HG02852 (cell line): Measurements from ENCODE around the gene CAMTA1.
A peak's percentile ranks its signal among the peaks of the same experiment; 100 is the strongest.

Experiments used
- ATAC-seq: cut with Tn5 transposase; IDR thresholded peaks from one replicate; pipeline ENCODE4 v1.9.1; 2021; ENCODE audit warnings: mild to moderate bottlenecking, moderate library complexity; ENCODE audit not compliant: unreplicated experiment

Gene CAMTA1

DNA sequence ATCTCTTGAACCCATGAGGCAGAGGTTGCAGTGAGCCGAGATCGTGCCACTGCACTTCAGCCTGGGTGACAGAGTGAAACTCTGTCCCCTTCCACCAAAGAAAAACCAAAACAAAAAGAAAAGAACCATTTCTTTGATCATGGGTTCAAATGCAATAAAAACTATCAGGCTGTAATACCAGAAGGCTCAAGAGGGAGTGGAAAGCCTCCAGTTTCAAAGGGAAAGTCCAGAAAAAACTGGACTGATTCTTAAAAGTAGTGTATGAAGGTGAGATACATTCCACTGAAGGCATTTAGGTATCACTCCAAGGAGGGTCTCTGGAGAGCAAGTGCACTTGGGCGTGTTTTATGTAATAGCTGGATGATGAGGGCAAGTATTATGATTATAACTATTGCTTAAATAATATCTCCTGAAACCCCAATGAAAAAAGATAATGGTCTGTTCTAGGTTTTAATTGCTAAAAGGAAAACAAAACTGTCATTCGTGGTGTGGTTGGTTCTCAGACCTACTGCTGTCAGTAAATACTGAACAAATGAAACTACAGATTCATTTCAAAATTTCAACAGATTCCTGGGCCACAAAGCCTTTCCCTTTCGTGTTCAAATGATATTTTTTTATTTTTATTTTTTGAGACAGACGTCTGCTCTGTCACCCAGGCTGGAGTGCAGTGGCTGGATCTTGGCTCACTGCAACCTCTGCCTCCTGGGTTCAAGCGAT is 6.0 kb upstream of the CAMTA1 start:
- no peak for ATAC-seq

DNA sequence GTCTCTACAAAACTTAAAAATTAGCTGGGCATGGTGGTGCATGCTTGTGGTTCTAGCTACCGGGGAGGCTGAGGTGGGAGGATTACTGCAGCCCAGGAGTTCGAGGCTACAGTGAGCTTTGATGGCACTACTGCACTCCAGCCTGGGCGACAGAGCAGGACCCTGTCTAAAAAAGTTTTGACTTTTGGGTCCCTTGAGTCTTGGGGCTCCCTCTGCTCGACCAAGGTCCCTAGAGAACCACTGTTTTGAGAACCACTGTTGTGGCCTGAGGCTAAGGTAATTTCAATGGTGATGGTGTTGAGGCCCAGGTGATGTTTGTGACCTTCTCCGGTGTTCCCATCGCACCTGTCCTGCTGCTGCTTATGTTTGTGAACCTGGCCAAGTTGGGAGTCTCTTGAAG is 3.1 kb upstream of the CAMTA1 start:
- no peak for ATAC-seq

DNA sequence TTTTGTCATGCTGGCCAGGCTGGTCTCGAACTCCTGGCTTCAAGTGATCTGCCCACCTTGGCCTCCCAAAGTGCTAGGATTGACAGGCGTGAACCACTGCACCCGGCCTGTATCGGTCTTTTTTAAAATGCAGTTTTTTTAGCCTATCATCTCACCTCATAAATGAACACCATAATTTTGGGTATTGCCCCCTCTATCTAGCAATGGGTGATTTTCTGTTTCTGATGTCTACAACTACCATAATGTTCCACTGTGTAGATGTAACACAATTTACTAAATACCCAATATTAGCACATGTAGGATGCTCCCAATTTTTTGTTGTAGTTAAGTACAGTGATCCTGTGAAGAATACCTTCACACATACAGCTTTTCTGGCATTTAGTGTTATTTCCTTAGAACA is 2.0 kb upstream of the CAMTA1 start:
- ATAC-seq: no peak

DNA sequence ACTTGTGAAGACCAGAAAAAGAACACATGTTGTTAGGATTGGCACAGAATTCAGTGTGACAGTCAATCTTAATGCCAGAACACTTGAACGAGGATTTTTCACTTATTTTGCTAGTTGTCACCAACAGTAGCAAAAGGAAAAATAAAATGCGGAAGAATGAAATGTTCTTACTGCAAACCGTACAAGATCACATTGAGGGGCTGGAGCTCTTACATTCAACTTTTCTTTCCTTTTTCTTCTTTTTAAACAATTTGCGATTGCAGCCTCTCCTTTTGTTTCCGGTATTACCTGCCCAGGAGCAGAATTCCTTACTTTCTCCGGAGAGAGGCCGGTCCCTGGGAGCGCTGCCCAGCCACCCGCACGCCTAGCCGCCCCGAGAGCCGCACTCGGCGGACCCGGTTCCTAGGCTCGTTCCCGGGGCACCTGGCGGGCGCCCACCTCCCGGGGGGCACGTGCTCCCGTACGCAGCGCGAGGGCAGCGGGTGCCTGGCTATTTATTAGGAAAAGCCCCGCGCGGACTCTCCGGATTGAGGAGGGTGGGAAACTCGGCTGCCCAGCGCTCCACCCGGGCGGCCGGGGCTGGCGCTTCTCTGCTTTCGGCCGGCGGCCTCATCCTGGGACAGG is 1.2 kb upstream of the CAMTA1 start:
- no peak for ATAC-seq

DNA sequence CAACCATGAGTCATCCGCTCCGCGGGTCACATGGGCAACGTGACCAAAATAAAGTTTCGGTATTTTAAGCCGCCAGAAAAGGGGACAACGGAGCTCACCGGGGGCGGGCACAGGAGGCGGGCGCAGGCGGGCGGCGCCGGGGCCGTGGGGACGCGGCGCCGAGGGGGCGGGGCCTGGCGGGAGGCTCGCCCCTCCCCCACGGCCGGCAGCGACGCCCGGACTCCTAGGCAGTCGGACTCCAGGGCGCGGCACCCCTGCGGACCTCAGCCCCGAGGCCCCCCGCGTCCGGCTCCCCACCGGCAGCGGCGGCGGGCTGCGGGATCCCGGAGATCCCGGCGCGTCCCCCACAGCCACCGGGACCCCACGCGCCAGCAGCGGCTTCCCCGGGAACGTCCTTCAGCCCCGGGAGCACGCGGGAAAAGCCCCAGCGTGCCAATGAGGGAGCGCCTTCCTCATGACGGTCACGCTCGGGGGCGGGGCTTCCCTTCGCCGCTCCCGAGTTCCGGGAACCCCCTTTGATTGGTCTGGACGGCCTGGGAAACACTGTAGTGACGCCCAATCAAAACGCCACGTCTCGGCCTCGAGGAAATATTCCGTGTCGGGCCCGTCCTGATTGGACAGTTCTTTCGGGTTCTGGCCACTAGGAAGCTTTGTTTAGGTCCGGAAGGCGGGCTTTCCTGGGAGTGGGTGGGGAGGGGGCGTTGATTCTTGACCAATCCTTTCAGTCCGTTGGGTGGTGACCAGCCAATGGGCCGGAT is 515 bp upstream of the CAMTA1 start:
- ATAC-seq: peak; percentile 75

DNA sequence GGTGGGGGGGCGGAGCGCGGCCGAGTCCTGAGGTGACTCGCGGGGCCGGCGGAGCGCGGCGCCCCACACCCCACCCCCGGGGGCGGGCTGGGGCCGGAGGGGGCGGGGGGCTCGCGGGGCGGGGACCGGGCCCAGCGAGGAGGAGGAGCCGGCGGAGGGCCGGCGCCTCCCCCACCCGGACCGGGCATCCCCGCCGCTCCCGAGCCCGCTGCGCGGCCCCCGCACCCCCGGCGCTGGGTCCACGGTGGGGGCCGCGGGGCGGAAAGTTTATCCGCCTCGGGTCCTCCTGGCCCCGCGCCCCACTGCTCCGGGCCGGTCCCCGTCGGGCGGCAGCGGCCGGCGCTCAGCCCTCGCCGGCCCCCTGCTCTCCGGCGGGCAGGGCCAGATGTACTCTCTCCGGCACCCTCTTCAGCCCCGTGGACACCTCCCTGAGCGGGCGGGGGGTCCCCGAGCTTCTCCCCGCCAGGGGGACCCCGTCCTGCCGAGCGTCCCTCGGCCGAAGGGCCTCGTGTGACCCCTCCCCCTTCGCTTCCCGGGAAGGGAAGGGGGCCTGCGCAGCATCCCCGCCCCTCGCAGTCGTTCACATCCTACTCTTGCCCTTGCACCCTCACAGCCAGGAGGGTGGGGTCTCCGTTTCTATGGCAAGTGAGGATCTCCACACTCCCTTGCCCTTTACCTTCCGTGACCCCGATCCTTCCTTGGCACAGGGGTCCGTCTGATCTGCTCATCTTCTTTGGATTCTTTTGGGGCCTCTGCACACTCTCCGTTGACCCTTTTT is 663 bp downstream of the CAMTA1 start:
- no peak for ATAC-seq

DNA sequence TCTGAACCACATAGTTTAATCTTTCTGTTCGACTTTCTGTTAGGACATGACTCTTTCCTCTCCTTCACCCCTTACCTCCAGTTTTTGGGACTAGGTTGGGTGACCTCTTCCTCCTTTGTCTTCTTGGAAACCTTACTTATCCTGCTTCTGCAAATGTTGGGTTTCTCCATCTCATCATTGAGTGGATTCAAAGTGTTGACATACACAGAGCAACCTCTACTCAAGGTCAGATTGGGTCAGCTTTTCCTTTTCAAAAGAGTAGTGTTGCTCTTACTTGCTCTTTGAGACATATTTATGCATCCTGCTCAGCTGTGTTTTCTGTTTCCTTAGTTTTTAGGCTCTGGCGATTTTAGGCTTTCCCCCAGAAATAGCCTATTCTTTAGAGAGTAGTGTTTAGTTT is 3.7 kb downstream of the CAMTA1 start:
- no peak for ATAC-seq

DNA sequence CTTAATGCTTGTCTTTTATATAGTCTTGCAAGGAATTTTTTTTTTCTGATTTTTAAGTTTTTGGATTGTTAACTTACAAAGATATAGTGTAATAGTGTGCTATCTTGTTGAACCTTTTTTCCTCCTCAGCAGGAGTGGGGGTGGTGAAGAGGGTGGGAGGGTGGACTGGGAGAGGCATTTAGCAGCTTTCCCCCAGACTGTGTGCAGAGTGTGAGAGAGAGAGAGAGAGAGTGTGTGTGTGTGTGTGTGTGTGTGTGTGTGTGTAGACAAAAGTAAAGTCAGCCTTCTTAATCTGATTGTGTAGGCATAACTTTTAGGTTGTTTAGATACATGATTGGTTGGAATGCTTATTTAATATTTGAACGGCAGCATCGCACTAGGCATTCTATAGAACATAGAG is 4.9 kb downstream of the CAMTA1 start:
- ATAC-seq: no peak

DNA sequence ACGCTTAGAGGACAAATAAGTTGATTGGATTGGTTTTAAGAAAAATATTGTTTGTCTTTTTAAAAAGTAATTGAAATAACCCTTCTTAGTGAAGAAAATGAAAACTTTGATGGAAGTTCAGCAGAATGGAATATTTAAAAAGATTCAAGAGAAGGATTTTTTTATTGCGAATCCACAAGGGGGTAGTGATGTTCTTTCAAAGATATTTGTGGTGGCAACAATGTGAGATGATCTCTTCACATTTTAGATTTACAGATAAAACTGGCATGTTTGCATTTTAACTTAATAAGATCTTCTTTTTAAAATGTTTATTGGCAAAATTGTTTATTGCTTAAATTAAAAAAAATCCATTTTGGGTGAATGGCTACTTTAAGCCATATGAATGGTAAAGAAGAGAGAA is 8.9 kb downstream of the CAMTA1 start:
- ATAC-seq: no peak

DNA sequence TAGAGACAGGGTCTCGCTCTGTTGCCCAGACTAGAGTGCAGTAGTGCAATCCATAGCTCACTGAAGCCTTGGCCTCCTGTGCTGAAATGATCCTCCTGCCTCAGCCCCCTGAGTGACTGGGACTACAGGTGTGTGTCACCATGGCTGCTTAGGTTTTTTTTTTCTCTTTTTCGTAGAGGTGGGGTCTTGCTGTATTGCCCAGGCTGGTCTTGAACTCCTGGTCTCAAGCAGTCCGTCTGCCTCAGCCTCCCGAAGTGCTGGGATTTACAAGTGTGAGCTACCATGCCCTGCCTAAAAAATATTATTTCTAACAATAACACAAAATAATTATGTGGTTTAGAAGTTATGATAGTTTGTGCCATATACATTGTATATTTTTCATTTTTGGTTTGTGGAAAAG is 9.9 kb downstream of the CAMTA1 start:
- no peak for ATAC-seq

DNA sequence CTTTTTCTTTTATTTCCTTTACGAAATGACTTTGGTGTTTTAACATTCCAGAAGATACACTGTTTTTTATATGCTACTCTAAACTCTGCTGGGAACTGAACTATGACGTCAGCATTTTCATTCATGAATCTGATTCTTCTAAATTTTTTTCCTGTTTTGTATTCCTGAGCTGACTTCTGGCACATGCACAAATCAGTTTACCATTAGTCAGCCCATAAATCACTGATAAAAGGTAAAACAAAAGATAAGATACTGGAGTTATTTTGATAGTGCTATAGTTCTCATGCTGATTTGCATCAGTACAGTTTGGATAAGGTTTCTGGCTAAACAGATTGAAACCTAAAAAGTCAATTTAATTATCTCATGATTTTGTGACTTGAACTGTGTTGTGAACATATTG is 10.4 kb downstream of the CAMTA1 start:
- no peak for ATAC-seq

DNA sequence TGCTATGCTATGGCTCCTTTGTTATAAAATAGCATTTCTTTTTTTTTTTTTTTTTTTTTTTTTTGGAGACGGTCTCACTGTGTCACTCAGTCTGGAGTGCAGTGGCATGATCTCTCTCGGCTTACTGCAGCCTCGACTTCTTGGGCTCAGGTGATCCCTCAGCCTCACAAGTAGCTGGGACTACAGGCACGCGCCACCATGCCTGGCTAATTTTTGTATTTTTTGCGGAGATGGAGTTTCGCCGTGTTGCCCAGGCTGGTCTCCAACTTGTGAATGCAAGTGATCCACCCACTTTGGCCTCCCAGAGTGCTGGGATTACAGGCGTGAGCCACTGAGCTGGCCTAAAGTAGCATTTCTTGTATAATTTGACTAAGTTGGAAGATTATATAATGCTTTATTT is 10.8 kb downstream of the CAMTA1 start:
- no peak for ATAC-seq

DNA sequence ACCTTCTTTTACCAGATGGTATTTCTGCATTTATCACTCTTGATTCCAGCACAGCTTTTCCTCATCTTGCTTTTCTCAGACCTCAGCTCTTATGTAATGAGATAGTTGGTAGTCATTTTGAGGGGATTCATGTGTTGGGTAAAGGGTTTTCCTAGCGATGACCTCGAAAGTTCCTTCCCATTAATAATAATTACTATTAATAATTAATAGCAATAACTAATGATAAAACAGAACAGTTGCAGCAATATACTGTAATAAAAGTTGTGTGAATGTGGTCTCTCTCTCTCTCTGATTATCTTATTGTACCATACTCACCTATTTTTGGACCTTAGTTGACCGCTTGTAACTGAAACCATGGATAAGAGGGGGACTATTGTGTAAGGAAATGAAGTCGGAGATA is 14.2 kb downstream of the CAMTA1 start:
- ATAC-seq: no peak

DNA sequence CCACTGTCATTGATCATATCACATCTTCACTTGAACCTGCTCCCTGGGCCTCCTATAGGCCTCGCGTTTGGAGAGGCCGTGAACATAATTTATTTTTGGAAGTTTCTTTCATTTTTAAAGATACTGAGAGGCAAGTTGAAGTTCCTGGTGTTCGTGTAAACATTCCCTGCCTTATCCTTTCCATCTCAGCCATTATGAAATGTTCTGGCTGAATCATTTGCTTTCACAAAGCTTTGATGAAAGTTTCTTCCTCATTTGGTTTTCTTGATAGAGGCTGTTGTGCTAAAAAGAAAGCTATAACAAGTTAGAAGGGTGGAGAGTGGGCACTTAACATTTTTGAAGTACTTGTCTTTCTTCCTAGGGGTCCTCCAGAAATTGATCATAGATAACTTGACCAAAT is 15.5 kb downstream of the CAMTA1 start:
- no peak for ATAC-seq

DNA sequence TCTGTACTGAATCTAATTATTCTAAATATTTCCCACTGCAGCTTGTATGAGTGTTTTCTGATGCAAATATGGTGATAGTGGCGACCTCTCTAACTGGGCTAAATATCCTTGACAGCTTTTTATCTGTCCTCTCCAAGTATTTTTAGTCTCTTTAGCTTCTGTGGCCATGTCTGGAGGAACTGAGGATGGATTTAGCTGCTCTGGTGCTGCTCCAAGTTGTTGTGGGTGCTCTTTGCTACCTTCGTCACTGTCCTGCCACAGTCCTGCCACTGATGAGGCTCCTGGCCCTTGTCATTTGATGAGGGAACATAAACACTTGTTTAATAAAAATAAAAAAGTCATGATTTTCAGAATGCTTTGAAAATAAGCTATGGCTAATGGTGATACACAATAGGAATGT is 15.9 kb downstream of the CAMTA1 start:
- ATAC-seq: no peak

DNA sequence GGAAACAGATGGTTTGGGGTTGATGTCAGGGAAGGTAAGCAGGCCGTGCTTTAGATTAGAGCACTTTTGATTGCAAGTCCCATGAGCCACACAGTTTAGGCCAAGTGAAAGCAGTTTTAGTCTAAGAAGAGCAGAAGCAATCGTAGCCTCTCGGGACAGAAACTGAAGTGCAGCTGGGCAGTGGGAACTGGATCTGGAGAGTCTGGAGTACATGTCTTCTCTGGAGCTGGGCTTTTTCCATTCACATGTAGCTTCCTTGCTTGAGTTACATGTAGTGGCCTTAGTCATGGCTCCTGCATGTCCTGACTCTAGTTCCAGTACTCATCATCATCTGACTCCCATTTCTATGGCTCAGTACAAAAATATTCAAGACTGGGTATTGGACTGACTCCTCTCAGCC is 16.7 kb downstream of the CAMTA1 start:
- no peak for ATAC-seq

DNA sequence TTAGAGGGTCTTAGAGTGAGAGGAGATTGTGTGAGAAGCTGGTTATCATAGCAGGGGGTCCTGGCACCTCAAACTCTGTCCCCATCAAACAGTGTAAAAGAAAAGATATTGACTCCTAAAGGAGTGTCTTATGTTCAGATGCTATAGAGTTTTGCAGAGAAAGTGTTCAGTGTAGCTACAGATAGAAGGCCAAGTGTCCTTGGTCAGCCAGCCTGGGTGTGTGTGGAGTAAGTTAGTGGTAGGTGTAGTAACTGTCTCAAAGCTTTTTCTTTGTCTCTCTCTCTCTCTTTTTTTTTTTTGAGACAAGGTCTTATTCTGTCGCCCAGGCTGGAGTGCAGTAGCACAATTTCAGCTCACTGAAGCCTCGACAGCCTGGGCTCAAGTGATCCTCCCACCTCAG is 17.2 kb downstream of the CAMTA1 start:
- no peak for ATAC-seq

DNA sequence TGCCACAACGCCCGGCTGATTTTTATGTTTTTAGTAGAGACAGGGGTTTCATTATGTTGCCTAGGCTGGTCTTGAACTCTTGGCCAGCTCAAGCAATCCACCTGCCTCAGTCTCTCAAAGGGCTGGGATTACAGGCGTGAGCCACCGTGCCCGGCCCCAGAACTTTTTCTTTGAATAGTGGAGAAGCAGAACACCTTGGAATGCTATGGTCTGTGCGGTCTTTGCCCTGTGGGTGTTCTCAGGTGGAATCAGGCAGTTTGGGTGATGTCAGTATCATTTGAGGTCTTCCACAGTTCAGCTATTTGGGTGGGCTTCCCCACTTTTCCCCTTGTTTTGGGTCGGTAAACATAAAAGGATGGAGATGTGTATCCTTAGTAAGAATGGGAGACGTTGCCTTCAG is 17.6 kb downstream of the CAMTA1 start:
- no peak for ATAC-seq

DNA sequence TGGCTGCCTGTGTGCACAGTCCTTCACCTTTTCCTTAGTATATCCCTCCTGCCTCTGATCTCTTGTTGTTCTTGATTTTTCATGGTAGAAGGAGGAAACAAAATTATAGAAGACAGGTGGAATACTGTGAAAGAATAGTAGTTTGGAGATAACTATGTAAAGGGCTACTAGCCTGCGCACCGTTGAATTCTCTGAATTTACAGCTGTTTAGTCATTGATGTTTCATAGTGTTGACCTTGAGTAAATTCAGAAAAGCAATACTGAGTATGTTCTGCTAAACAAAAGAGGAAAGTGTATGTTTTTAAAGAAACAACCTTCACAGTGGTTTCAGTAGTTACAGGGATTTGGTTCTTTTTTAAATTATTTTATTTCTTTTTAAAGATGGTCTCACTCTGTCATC is 18.1 kb downstream of the CAMTA1 start:
- no peak for ATAC-seq

DNA sequence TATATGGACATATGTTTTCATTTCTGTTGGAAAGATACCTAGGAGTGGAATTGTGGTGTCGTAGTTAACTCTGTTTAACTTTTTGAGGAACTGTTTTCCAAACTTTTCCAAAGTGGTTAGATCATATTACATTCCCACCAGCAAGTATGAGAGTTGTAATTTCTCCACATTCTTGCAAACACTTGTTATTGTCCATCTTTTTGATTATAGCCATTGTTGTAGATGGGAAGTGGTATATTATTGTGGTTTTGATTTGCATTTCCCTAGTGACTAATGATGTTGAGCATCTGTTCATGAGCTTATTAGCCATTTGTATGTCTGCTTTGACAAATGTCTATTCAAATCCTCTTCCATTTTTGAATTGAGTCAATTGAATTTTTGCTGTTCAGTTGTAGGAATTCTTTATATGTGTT is 19.8 kb downstream of the CAMTA1 start:
- no peak for ATAC-seq

DNA sequence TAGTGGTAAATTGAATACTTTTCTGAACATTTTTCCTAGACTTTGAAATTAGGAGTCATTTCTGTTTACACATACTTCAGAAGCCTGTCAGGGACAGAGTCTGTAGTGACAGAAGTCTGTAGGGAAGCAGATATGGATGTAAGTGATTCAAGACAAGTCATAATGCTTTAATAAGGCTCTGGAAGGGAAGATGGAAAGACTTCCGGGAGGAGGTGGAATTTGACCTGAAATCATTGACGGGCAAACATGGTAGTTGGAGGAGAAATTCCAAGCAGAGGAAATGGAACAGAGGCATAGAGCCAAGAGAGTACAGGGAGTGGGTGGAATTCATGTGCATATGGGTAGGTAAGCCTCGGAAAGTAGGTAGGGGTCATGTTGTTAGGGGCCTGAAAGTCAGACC is 22.5 kb downstream of the CAMTA1 start:
- no peak for ATAC-seq

DNA sequence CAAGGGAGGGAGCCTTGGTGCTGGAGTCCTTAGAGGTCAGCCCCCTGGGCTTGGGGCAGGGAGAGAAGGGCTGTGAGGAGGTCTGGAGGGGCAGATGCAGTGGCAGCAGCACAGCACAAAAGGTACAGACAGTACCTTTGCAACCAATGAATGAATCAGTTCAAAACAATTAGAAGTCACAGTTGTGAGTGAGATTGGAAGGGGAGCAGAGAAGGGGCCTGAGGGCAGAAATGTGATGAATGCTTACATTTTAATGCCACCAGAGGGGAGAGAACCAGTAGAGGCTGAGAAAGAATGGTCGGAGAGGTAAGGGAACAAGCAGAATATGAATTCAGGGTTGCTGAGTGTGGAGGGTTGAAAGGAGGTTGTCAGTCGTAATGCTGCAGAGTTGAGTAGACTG is 24.2 kb downstream of the CAMTA1 start:
- no peak for ATAC-seq
